Lower lobe of right lung (tissue), 2 donors: Measurements from ENCODE around the gene NUDT14. TPM values are rescaled to one million over a fixed set of nuclear protein-coding genes. Genes with fewer than 3 reads are reported as not detected.
A peak's percentile ranks its signal among the peaks of the same experiment; 100 is the strongest.

Experiments
- ATAC-seq, 2 donors: fragments of 200-7000 bp; cut with Tn5 transposase; one replicate each; pipeline ENCODE4 v1.9.1; 2020 to 2022; ENCODE audit warnings: mild to moderate bottlenecking in 2 of 2, moderate library complexity in 2 of 2
- DNase-seq: peaks from one replicate; pipeline ENCODE4 v3.0.0-alpha.2; 2020
- H3K27ac ChIP-seq: fragments of 200-600 bp; one replicate; pipeline ENCODE4 v1.8.0; 2022
- H3K27me3 ChIP-seq: fragments of 200-600 bp; one replicate; pipeline ENCODE4 v1.8.0; 2022; ENCODE audit warnings: low read depth
- H3K36me3 ChIP-seq: fragments of 200-600 bp; one replicate; pipeline ENCODE4 v1.8.0; 2022; ENCODE audit warnings: mild to moderate bottlenecking
- H3K4me1 ChIP-seq: fragments of 200-600 bp; one replicate; pipeline ENCODE4 v1.8.0; 2022
- H3K4me3 ChIP-seq: fragments of 200-600 bp; one replicate; pipeline ENCODE4 v1.8.0; 2022; ENCODE audit warnings: mild to moderate bottlenecking
- H3K9me3 ChIP-seq: fragments of 200-600 bp; one replicate; pipeline ENCODE4 v1.8.0; 2022
- intact Hi-C: fragments of 100-400 bp; cut with DNase I; formaldehyde crosslinking; loops from one replicate; pipeline ENCODE4 v1.11.0; 2022
- total RNA-seq: library from RNA; stranded (reverse); fragmentation: NEBNext Ultra II Directional; extraction: Animal tissue kit (Norgen Biotek cat#: 25700); gene quantifications from one replicate; pipeline ENCODE4 v1.2.1, GENCODE V29; 2021
- TF ChIP-seq, protein P1 (sequence below): fragments of 200-600 bp; IDR thresholded peaks from one replicate; pipeline ENCODE4 v1.8.0; 2022; ENCODE audit warnings: antibody characterized with exemption, mild to moderate bottlenecking
- donor health status: DM: no; HTN: yes; CAD: no; lungs with severe emphysema.

The NUDT14 gene
- total RNA-seq, 1 donor from 2014 or later: 54.5 TPM

GRCh38 chr14:105220699-105221597 lies 39.8 kb upstream of the NUDT14 start:
- TF ChIP-seq, protein P1, sequence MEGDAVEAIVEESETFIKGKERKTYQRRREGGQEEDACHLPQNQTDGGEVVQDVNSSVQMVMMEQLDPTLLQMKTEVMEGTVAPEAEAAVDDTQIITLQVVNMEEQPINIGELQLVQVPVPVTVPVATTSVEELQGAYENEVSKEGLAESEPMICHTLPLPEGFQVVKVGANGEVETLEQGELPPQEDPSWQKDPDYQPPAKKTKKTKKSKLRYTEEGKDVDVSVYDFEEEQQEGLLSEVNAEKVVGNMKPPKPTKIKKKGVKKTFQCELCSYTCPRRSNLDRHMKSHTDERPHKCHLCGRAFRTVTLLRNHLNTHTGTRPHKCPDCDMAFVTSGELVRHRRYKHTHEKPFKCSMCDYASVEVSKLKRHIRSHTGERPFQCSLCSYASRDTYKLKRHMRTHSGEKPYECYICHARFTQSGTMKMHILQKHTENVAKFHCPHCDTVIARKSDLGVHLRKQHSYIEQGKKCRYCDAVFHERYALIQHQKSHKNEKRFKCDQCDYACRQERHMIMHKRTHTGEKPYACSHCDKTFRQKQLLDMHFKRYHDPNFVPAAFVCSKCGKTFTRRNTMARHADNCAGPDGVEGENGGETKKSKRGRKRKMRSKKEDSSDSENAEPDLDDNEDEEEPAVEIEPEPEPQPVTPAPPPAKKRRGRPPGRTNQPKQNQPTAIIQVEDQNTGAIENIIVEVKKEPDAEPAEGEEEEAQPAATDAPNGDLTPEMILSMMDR: no peak
- no peak for ATAC-seq

GRCh38 chr14:105219753-105220152 lies 38.6 kb upstream of the NUDT14 start:
- H3K27me3 ChIP-seq: no peaks in the 10 kb centered on the region
- H3K4me3 ChIP-seq: no peak overlapping the region
- H3K36me3 ChIP-seq: peaks cover 63% of the 10 kb centered on the region
- intact Hi-C loops: no loop called here
- H3K27ac ChIP-seq: no peak overlapping the region
- no peak for DNase-seq
- H3K4me1 ChIP-seq: peaks cover 5% of the 10 kb centered on the region
- H3K9me3 ChIP-seq: no peaks in the 10 kb centered on the region
- no peak for ATAC-seq
- TF ChIP-seq, protein P1: no peak

More at GRCh38 chr14:105220699-105221597, 39.8 kb upstream of the NUDT14 start:
- Histone ChIP-seq H3K9me3 (no peaks in the 10 kb centered on the region), H3K27me3 (no peaks in the 10 kb centered on the region), H3K36me3 (peaks cover 73% of the 10 kb centered on the region), H3K27ac (no peak overlapping the region), H3K4me3 (no peak overlapping the region), H3K4me1 (peaks cover 5% of the 10 kb centered on the region)
- intact Hi-C loops: no loop called here
- no peak for DNase-seq

DNA sequence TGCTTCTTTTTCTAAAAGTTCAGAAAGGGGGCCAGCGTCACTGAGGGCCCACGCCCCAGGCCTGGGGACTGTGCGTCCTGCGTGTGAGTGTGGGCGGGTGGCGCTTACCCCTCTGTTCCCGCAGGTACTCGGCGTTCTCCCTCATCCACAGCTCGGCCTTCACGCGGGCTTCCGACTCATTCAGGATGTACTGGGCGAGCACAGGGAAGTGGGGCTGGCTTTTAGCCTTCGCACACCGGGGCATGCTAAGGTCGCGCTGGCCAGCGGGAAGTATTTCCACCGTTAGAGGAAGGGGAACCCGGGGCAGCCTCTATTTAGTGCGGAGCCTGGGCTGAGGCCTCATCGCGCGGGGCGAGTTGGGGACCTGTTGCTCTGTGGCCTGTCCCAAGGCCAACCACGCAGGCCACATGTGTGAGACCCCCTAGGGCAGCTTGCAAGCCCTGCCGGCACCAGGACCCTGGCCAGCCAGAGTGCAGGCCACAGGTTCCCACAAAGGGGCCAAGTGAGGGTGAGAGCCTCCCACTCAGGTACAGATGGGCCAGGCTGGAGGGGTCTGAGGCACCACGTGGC lies 38.0 kb upstream of the NUDT14 start:
- ATAC-seq (no peak), DNase-seq (no peak)
- H3K4me1 ChIP-seq: peaks cover 5% of the 10 kb centered on the region
- no peaks in the 10 kb centered on the region for H3K27me3 ChIP-seq
- peaks cover 67% of the 10 kb centered on the region for H3K36me3 ChIP-seq
- H3K27ac ChIP-seq: no peak overlapping the region
- intact Hi-C loops: no loop called here
- TF ChIP-seq, protein P1: no peak
- no peaks in the 10 kb centered on the region for H3K9me3 ChIP-seq
- no peak overlapping the region for H3K4me3 ChIP-seq

DNA sequence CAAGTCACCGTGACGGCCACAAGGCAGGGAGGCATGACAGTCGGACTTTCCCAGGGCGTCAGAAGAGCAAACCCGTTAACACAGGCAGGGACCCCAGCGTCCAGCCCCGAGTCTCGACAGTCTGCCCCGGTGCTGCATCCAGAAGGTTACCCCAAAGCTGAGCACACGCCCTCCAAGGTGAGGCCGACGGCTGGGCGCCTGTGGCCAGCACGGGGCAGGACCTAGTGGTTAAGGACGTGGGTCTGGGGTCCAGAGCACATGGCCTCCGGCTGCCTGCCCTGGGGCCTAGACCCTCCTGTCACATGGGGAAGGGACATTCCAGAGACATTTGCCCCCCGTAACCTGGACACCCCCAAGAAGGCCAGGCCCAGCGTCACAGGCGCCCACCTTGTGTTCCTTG lies 37.5 kb upstream of the NUDT14 start:
- H3K4me1 ChIP-seq: peaks cover 5% of the 10 kb centered on the region
- DNase-seq (no peak), ATAC-seq (no peak)
- peaks cover 72% of the 10 kb centered on the region for H3K36me3 ChIP-seq
- no peaks in the 10 kb centered on the region for H3K27me3 ChIP-seq
- no peak overlapping the region for H3K4me3 ChIP-seq
- TF ChIP-seq, protein P1: no peak
- intact Hi-C loops: no loop called here
- H3K27ac ChIP-seq: no peak overlapping the region
- no peaks in the 10 kb centered on the region for H3K9me3 ChIP-seq

GRCh38 chr14:105217774-105218173 lies 36.7 kb upstream of the NUDT14 start:
- DNase-seq (peak; percentile 90), ATAC-seq (peak; percentile 93 to 96)
- peaks cover 80% of the 10 kb centered on the region for H3K36me3 ChIP-seq
- no peak overlapping the region for H3K4me3 ChIP-seq
- peaks cover 5% of the 10 kb centered on the region for H3K4me1 ChIP-seq
- no peak overlapping the region for H3K27ac ChIP-seq
- H3K9me3 ChIP-seq: no peaks in the 10 kb centered on the region
- intact Hi-C loops: no loop called here
- TF ChIP-seq, protein P1: no peak
- H3K27me3 ChIP-seq: no peaks in the 10 kb centered on the region
